HG03039 (cell line): Measurements from ENCODE around the gene GRB10.

Source experiments
- ATAC-seq: cut with Tn5 transposase; IDR thresholded peaks from one replicate; pipeline ENCODE4 v1.9.1; 2021; ENCODE audit warnings: mild to moderate bottlenecking, moderate library complexity; ENCODE audit not compliant: unreplicated experiment

Gene GRB10

DNA sequence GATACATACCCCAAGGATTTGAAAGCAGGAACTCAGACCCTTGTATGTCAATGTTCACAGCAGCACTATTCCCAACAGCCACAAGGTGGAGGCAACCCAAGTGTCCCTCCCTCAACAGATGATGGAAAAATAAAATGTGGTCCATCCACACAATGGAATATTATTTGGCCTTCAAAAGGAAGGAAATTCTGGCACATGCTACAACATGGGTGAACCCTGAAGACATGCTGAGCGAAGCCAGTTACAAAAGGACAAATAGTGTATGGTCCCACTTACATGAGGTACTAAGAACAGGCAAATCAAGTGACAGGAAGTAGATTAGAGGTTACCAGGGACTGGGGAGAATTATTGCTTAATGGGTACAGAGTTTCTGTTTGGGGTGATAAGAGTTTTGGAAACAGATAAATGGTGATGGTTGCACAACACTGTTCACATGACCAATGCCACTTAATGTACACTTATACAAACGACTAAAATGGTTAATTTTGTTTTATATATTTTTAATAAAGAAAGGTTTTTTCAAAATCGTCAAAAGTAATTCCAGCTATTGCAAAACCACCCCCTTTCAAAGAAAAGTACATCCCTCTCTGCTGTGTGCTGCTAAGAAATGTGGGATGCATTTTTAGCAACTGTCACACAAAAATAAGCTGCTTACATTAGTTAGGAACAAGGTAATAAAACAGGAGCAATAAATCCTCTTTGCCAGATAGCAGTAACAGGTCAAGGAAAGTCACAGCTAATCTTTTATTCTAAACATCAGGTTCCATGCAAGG is 85.7 kb downstream of the GRB10 start:
- no peak for ATAC-seq

DNA sequence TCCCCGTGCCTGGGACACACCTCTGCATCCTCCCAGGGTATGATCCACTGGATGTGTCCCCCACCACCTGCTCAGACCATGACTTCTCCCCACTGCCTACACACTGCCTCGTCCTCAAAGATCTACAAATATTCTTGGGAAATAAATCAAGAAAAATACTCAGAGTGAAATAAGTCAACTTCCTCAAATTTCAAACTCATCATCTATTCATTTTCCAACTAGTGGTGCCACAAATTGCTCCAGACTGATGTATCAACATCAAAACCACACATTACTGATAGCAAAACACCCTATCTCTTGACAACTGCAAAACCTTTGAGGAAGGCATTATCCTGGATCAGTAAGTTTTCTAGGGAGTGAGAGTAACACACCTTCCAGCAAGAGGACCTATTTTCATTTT is 87.7 kb downstream of the GRB10 start:
- no peak for ATAC-seq

DNA sequence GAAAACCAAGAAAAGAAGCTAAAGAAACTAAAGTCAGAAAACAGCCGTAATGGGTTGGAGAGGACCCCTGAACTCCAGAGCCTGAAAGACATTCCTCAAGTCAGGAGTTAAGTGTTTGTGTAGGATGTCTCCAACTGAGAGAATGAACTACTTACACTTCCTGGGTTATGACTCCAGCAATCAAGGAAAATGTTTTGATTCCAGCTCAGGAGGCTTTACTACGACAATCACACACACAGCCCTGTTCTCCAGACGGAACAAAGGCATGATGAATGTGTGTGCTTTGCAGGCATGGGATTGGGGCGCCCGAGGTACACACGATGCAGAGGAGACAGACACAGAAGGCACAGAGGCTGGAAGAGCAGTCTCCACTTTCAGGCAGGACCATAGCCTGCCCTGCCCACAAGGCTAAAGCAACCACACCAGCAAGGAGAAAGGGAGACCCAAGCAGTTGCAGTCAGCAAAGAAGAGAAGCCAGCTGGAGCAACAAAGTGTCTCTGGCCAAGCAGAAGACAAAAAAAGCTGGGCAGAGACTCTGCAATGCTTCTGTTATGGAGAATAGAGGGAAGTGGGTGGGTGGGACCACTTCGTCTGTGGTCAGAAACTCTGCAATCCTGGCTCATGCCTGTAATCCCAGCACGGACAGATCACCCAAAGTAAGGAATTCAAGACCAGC is 89.1 kb downstream of the GRB10 start:
- ATAC-seq: no peak

DNA sequence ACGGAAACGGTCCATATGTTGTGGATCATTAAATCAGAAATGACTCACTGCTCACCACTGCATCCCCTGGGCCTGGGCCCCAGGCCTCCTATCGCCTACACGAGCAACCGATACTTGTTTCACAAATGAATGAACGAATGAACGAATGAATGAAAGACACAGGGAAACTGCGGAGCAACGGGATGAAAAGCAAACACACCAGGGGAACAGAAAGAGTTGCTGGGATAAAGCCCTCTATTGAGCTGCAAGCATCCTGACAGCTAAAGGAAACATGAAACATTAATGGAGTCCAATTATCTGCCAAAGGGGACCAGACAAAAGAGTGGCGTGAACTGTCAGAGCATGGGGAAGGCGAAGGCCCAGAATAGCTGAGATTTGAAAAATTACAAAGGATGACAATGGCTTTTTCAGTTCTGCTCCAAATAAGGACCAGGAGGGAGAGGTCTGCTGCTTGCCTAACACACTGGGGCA is 92.1 kb downstream of the GRB10 start:
- no peak for ATAC-seq

DNA sequence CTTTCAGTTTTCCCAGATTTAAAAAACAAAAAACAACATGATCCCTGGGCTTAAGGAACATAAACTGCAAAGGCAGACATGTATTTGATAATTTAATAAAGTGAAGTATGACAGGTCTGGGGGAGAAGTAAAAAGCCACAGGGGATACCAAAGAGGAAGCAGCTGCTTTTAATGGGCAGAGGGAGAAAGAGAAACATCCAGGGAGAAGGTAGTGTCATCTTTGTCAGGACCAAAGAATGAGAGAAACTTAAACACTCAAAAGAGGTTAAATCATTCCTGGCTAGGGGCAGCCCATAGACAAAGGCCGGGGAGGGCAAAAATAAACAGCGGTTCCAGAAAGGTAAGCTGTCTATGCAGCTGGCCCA is 94.5 kb downstream of the GRB10 start:
- ATAC-seq: no peak

DNA sequence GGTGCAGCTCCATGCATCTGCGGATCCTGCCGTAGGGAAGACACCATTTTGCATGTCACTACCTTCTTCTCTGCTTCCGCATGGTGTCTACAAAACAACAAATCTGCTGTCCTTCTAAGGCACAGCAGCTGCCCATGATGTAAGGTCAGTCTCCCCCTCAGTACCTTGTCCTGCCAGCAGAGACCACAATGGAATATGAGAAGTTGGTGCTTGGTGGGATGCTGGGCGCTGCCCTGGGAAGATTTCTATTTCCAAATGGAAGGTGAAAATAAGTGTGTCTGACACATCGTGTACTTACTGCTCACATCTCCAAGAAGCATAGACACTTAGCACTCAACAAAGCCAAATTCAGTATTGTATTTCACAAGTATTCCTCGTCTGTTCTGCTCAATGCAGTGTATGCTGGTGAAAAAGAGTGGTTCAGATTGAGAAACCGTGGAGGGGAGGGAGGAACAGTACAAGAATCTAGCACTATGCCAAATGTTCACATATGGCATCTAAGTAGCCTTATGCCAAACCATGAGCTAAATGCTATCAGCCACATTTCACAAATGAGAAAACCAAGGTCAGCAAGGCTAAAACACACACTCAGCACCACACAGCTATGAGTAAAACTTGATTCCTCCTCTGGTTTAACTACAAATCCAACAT is 95.0 kb downstream of the GRB10 start:
- ATAC-seq: no peak

DNA sequence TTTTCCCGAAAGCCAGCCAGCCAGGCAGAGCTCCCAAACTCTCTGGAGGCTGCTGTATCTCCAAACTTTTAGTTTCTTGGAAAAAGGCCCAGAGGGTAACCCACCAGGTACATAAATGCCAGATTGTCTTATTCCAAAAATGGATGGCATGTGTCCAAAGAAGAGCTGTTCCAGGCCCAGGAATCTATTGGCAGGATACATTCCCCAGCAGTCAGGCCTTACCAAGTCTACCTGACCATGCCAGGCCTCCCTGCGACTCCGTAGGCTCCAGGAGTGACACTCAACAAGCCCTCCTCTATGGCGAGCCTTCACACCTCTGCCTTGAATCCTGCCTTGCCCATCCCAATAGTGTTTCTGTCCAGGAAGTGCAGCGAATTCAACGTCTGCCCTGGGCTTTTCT is 95.6 kb downstream of the GRB10 start:
- ATAC-seq: no peak

DNA sequence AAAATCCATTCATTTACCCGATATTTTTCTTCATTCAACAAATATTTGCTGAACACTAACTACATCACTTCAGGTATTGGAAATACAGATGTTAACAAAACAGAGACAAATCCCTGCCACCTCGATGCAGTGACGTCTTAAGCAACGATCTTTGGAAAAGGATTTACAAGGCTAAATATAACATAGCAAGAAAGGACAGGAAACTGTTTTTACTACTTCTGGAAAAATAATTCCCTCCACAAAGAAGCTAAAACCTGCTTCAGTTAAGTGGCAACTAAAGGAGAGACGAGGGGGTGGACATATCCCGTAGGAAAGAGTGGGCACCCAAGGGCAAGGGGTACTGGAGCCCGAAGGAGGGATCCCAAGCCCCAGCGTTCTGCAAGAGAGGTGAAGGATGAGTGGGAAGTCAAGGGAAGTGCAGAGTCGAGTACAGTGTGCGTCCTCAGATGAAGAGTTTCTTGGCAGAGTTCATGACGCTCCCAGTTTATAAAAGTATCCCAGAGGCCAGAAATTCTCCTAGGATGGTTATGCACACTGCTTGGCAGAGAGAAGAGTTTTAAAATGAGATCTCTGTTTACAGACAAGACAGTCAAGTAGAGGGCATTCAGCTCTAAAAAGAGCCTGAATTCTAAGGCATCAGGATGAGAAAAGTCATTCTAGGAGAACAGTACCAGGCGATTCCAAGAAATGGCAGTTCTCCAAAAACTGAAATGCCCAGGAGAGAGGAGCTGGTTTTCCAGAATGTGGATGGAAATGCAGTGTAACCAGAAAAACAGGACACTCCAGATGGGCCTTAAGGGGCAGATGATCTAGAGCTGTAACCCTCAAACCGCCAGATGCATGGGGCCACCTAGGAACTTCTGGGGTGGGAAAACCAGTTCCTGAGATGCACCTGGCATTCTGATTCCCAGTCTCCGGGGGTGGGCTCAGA is 97.3 kb downstream of the GRB10 start:
- no peak for ATAC-seq

- no peak for ATAC-seq
Measured at GRCh38 chr7:50684713-50685075, 98.0 kb downstream of the GRB10 start.

DNA sequence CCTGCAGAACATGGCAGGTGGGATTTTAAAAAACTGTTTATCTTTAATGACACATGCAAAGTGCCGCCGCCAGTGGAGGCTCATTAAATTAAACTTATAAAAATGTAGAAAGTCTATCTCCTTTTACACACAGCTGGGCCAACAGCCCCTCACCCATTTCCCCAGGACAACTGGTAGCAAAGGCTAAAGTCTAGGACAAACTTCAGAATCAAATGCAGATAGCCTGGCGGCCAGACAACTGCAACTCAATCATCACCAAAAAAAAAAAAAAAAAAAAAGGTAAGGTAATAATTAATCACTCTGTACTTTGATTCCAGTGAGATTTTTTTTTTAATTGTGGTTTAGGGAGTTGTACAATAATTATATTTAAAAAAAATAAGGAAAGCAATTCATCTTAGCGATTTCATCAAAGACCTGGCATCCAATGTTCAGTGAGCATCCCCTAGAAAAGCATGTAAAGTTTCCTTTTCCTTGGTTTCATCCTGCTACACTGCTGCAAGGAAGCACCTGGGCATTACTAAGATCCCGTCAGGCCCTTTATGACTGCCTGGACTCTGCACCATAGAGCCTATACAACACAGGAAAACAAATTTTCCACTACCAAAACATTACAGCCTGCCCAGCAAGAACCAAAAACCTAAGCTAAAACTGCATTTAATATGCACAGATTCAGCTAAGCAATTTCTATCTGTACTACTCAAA is 98.5 kb downstream of the GRB10 start:
- ATAC-seq: no peak

- ATAC-seq: no peak
Measured at GRCh38 chr7:50682573-50682972, 100.1 kb downstream of the GRB10 start.

DNA sequence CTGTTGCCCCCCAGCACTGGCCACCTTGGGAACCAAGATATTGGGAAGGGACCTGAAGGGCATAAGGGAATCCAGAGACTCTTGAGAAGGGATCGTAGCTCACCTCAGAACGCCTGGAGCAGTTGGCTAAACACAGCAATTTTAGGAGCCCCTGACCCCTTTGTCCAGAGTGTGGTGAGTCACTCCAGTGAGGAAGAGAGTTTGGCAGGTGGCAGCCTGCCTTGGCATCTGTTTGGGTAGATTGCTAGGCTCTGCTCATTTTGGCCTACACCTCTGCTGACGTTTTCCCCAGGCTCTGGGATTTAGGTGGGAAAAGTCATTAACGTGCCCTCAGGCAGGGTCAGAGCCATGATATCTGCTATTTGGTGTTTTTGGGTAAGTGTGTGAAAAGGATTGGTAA is 100.6 kb downstream of the GRB10 start:
- ATAC-seq: no peak

DNA sequence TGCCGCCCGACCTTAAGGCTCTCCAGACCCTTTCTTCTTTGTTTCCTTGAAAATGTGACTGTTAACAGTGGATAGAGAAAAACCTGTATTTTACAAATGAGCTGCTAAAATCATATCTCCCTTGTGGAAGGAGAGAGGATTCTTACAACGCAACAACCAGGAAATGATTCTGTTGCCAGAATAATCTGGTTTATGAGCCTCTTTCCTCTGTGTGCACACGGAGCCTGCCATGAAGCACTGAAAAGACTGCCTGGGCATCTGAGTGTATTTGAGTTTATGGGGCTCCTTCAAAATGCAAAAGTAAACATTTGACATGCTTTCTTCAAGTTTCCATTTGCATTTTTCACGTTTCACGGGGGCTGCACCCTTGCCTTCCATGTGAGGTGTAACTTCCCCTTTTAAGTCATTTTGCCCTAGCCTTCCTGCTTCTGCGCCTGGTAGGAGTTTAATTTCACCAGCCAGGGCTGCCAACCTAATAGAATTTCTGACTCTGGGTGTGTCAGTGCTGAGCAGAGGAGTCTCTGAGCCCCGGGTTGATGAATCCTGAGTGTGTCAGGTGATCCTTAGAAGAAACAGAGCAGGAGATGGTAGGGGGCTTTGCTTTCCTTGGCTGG is 101.2 kb downstream of the GRB10 start:
- no peak for ATAC-seq

- no peak for ATAC-seq
Measured at GRCh38 chr7:50679218-50680007, 103.3 kb downstream of the GRB10 start.

DNA sequence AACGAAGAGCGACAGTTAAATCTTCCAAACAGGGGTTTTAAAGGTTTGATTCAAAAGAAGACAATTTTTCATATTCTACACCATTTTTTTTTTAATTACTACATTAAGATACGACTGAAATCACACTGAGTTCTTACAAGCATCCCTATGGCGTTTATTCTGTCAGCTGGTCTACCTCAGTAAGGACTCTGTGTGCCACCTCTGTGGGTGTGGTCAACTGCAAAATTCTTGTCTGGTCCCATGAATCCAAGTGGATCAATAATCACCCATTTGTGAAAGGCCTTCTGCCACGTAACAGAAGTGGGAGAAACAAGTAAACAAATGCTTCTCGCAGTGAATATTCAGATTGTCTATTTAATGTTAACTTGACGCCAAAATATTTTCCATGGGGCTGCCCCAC is 104.1 kb downstream of the GRB10 start:
- ATAC-seq: no peak

- no peak for ATAC-seq
Measured at GRCh38 chr7:50677638-50677996, 105.1 kb downstream of the GRB10 start.

- no peak for ATAC-seq
Measured at GRCh38 chr7:50676740-50677637, 105.7 kb downstream of the GRB10 start.

GRCh38 chr7:50676079-50676478 is 106.6 kb downstream of the GRB10 start:
- ATAC-seq: no peak
